ENCODE data around the gene ABCG1. TPM values are rescaled to one million over a fixed set of nuclear protein-coding genes. Genes with fewer than 3 reads are reported as not detected.
A peak's percentile ranks its signal among the peaks of the same experiment; 100 is the strongest.

The ABCG1 gene
- total RNA-seq, 2 experiments from 2014 or later = 9.8 to 11.1 TPM

DNA sequence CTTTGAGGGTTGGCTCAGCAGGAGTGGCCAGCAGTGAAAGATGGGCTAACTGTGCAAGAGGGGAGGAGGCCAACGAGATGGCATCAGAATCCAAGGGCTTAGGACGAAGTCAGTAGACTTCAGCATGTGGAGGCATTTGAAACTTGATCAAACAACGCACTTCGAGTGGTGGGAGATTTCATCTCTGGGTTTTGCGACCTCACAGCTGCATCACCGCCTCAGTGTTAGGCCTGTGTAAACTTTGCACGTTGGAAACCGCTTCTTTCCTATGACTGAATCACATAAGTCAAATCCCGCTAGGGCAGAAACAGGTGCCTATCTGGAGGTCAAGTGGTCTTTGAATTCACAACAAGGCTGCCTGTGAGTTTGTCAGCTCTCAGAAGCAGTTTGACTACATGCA is 78.4 kb downstream of the ABCG1 start:
- Mint-ChIP-seq H3K36me3 (peaks cover 3% of the 10 kb centered on the region), H3K27me3 (no peaks in the 10 kb centered on the region), H3K9me3 (no peaks in the 10 kb centered on the region), H3K27ac (no peak overlapping the region), H3K4me3 (no peak overlapping the region), H3K4me1 (peaks cover 6% of the 10 kb centered on the region)
- DNase-seq = no peak

GRCh38 chr21:42298237-42298636 is 79.3 kb downstream of the ABCG1 start:
- Mint-ChIP-seq H3K4me1 (peaks cover 6% of the 10 kb centered on the region), H3K4me3 (no peak overlapping the region), H3K27me3 (no peaks in the 10 kb centered on the region), H3K36me3 (peaks cover 3% of the 10 kb centered on the region), H3K27ac (no peak overlapping the region), H3K9me3 (no peaks in the 10 kb centered on the region)
- no peak for DNase-seq

DNA sequence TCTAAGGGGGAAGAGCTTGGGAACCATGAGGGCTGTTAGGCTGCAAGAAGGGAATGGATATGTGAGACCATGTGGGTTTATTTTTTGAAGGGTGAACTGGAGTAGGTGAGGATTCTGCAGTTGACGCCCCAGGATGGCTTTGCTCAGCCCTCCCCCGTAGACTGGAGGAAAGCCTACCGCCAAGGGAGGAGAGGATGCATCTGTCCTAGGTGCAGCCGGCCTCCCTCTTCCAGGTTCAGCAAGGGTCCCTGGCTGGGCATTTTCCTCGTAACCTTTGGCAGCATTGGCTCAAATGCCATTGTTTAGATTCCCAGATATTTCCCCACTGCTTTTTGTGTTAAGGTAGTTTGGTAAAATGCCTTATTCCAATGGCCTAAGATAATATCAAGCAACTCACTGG is 79.7 kb downstream of the ABCG1 start:
- H3K36me3 Mint-ChIP-seq = peaks cover 3% of the 10 kb centered on the region
- no peaks in the 10 kb centered on the region for H3K27me3 Mint-ChIP-seq
- H3K27ac Mint-ChIP-seq = no peak overlapping the region
- H3K4me3 Mint-ChIP-seq = no peak overlapping the region
- no peaks in the 10 kb centered on the region for H3K9me3 Mint-ChIP-seq
- DNase-seq = no peak
- H3K4me1 Mint-ChIP-seq = peaks cover 6% of the 10 kb centered on the region

- peaks cover 6% of the 10 kb centered on the region for H3K4me1 Mint-ChIP-seq
- no peak overlapping the region for H3K4me3 Mint-ChIP-seq
- no peaks in the 10 kb centered on the region for H3K9me3 Mint-ChIP-seq
- no peaks in the 10 kb centered on the region for H3K27me3 Mint-ChIP-seq
- H3K27ac Mint-ChIP-seq = no peak overlapping the region
- peak; percentile 32 for DNase-seq
- peaks cover 3% of the 10 kb centered on the region for H3K36me3 Mint-ChIP-seq
Measured at GRCh38 chr21:42299324-42300044, 80.5 kb downstream of the ABCG1 start.

DNA sequence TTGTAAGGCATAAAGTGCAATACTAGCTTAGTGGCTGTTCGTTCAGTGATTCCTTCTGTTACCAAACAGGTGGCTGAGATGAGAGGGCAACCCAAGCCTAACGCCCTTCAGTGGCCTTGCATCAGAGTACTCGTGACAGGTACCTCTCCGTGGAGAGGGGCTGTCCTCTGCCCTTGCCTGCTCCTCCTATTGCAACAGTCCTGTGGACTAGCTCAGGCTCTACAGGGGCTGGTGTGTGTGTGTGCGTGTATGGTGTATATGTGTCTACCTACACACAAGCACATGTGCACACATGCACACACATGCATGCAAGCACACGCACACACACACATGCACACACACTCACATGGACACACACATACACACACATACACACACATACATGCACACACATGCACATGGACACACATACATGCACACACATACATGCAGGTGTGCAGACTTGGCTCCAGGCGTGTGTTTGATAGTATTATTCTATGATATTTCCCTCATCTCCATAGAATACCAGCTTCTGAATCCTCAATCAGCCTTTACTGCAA is 81.2 kb downstream of the ABCG1 start:
- H3K36me3 Mint-ChIP-seq = no peaks in the 10 kb centered on the region
- peaks cover 6% of the 10 kb centered on the region for H3K4me1 Mint-ChIP-seq
- H3K27ac Mint-ChIP-seq = no peak overlapping the region
- H3K27me3 Mint-ChIP-seq = no peaks in the 10 kb centered on the region
- H3K4me3 Mint-ChIP-seq = no peak overlapping the region
- H3K9me3 Mint-ChIP-seq = no peaks in the 10 kb centered on the region
- DNase-seq = no peak

- Mint-ChIP-seq H3K9me3 (no peaks in the 10 kb centered on the region), H3K4me3 (no peak overlapping the region), H3K27ac (no peak overlapping the region), H3K27me3 (no peaks in the 10 kb centered on the region), H3K4me1 (peaks cover 6% of the 10 kb centered on the region), H3K36me3 (no peaks in the 10 kb centered on the region)
- DNase-seq = no peak
Measured at GRCh38 chr21:42300956-42301355, 82.0 kb downstream of the ABCG1 start.

GRCh38 chr21:42301371-42302075 is 82.6 kb downstream of the ABCG1 start:
- Mint-ChIP-seq H3K36me3 (no peaks in the 10 kb centered on the region), H3K4me3 (no peak overlapping the region), H3K9me3 (no peaks in the 10 kb centered on the region), H3K27me3 (no peaks in the 10 kb centered on the region), H3K4me1 (peaks cover 6% of the 10 kb centered on the region), H3K27ac (no peak overlapping the region)
- no peak for DNase-seq

GRCh38 chr21:42302076-42302650 is 83.2 kb downstream of the ABCG1 start:
- Mint-ChIP-seq H3K4me3 (no peak overlapping the region), H3K36me3 (no peaks in the 10 kb centered on the region)
- DNase-seq = no peak

GRCh38 chr21:42302794-42303193 is 83.9 kb downstream of the ABCG1 start:
- Mint-ChIP-seq H3K9me3 (no peaks in the 10 kb centered on the region), H3K27ac (no peak overlapping the region), H3K27me3 (no peaks in the 10 kb centered on the region), H3K36me3 (no peaks in the 10 kb centered on the region), H3K4me1 (peaks cover 12% of the 10 kb centered on the region), H3K4me3 (no peak overlapping the region)
- DNase-seq = no peak

More at GRCh38 chr21:42302076-42302650, 83.2 kb downstream of the ABCG1 start:
- peaks cover 12% of the 10 kb centered on the region for H3K4me1 Mint-ChIP-seq
- H3K9me3 Mint-ChIP-seq = no peaks in the 10 kb centered on the region
- H3K27me3 Mint-ChIP-seq = no peaks in the 10 kb centered on the region
- no peak overlapping the region for H3K27ac Mint-ChIP-seq

DNA sequence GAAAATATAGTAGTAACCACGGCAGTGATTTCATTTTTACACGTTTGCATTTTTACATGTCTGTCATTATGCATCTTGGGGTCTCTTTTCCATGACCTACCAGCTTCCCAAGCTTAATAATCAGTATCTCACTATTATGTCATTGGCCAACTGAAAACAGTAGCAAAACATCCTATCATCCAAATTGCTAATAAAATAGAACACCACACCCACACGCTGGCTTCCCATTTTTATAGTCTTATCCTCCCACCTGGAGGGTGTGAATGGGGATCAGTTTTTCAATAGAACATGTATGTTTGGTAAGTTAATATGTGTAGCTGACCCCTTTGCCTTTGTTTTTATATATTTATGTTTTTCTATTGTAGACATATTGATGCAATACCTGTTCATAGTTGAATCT is 84.5 kb downstream of the ABCG1 start:
- no peak overlapping the region for H3K27ac Mint-ChIP-seq
- no peak for DNase-seq
- H3K9me3 Mint-ChIP-seq = no peaks in the 10 kb centered on the region
- H3K36me3 Mint-ChIP-seq = no peaks in the 10 kb centered on the region
- H3K4me3 Mint-ChIP-seq = no peak overlapping the region
- peaks cover 12% of the 10 kb centered on the region for H3K4me1 Mint-ChIP-seq
- no peaks in the 10 kb centered on the region for H3K27me3 Mint-ChIP-seq

- DNase-seq = no peak
- no peak overlapping the region for H3K27ac Mint-ChIP-seq
- no peaks in the 10 kb centered on the region for H3K36me3 Mint-ChIP-seq
- H3K4me3 Mint-ChIP-seq = no peak overlapping the region
- H3K27me3 Mint-ChIP-seq = no peaks in the 10 kb centered on the region
- H3K4me1 Mint-ChIP-seq = peaks cover 9% of the 10 kb centered on the region
- no peaks in the 10 kb centered on the region for H3K9me3 Mint-ChIP-seq
Measured at GRCh38 chr21:42304556-42305454, 85.9 kb downstream of the ABCG1 start.

GRCh38 chr21:42305707-42306147 is 86.8 kb downstream of the ABCG1 start:
- DNase-seq = no peak
- Mint-ChIP-seq H3K4me3 (no peak overlapping the region), H3K36me3 (no peaks in the 10 kb centered on the region), H3K9me3 (no peaks in the 10 kb centered on the region), H3K4me1 (peaks cover 9% of the 10 kb centered on the region), H3K27me3 (no peaks in the 10 kb centered on the region), H3K27ac (no peak overlapping the region)

DNA sequence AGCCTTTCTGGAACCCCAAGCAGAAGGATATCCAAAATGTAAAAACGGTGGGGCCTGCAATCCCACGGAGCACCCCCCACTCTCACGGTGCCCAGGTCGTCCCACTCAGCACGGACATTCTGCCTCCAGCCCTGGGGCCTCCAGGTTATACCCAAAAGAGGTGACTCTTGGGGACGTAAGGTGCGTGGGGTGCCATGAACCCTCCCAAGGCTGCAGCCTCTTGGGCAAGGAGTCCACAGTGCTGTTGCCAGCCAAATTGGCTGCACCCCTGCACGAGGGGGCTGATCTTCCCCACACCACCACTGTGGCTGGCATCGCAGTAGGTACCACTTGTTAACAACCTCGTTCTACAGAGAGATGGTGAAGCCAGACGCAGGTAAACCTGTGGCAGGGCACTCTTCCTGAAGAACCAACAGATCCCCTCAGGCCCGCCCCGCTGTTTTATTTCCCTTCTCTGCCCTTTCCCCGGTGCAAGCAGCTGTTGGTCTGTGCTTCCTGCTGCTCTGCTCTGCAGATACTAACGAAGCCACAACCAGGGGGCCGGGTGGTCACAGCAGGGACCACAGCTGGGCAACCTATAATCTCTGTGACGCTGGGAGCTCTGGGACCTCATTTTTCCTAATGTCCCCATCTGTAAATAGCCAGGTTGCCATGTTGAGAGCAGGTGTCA is 87.6 kb downstream of the ABCG1 start:
- no peaks in the 10 kb centered on the region for H3K36me3 Mint-ChIP-seq
- no peak for DNase-seq
- no peak overlapping the region for H3K27ac Mint-ChIP-seq
- H3K4me3 Mint-ChIP-seq = no peak overlapping the region
- H3K4me1 Mint-ChIP-seq = peaks cover 9% of the 10 kb centered on the region
- H3K27me3 Mint-ChIP-seq = no peaks in the 10 kb centered on the region
- no peaks in the 10 kb centered on the region for H3K9me3 Mint-ChIP-seq

GRCh38 chr21:42307106-42307505 is 88.2 kb downstream of the ABCG1 start:
- no peak for DNase-seq
- no peaks in the 10 kb centered on the region for H3K9me3 Mint-ChIP-seq
- H3K4me1 Mint-ChIP-seq = peaks cover 9% of the 10 kb centered on the region
- H3K4me3 Mint-ChIP-seq = no peak overlapping the region
- H3K27ac Mint-ChIP-seq = no peak overlapping the region
- no peaks in the 10 kb centered on the region for H3K27me3 Mint-ChIP-seq
- H3K36me3 Mint-ChIP-seq = no peaks in the 10 kb centered on the region
